ENCODE data around the gene TIMM8A.

TIMM8A gene, protein sequence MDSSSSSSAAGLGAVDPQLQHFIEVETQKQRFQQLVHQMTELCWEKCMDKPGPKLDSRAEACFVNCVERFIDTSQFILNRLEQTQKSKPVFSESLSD

DNA sequence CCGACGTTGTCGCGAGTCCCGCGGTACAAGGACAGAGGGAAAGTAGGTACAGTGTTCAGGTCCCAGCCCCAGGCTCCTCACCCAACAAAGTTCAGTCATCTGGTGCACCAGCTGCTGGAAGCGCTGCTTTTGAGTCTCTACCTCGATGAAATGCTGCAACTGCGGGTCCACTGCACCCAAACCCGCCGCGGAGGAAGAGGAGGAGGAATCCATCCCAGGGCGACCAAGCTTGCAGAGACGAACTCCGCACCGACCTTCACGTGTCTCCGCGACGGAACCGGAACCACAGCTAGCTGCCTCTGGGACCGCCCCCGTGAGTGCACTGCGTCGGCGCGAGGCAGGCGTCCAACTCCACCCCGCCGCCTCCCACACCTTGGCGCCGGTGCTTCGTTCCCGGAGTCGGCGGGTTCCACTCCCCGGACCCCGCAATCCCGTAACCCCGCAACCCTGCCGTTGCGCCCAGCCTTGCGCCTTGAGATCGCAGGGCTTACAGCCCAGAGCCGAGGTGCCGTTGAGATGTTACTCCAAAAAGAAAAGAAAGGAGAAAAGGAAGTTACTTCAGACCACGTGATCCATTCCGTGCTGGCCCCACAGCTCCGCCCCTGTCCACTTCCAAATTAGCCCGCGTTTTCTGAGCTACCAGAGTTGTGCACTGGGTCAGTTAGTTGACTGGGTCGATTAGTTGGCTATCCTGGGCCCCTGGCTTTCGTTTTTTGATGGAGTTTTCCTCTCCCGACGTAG lies at the start of gene TIMM8A:
Gene TIMM8A (minus strand): TSS at position 291 of the 741 bp plus-strand sequence. CDS start 78 bp downstream, at position 213.
- DNase-seq (ENCODE audit: low read depth in 2 of 2, low spot score in 1 of 2), result peak; percentile 48 to 60

DNA sequence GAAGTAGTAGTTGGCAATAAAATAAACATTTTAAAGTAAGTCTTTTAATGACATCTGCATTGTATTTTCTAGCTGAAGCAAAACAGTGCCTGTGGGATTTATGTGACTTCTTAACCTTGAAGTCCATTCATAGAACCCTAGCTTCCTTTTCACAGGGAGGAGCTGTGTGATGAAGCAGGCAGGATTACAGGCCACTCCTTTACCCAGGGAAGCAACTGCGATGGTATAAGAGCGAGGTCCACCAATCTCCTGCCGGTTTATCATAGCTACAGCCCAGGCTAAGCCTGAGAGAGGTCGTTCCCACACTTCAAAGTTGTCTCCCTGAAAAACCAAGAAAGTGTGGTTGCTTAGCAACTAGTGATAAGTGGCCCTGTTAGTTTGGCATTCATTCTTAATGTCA lies 49.2 kb upstream of the TIMM8A start:
- DNase-seq (ENCODE audit: low read depth in 2 of 2, low spot score in 1 of 2), result no peak

DNA sequence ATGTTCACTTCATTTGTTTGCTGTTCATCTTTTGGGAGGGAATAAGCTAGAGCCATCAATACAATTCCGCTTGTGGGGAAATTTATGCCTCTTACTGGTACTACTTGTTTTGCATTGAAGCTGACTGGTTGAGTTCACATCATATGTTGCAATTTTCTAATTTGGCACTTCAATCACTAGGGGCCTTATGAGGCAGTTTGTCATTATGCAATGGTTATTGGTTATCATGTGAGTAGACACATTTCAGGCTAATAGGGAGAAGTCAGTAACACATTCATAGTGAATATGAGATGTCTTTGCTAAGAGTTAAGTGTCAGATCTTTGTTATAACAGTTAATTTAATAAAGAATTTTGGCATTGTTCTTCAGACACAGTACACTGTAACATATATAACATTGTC lies 47.2 kb upstream of the TIMM8A start:
- no peak for DNase-seq (ENCODE audit: low read depth in 2 of 2, low spot score in 1 of 2)

DNA sequence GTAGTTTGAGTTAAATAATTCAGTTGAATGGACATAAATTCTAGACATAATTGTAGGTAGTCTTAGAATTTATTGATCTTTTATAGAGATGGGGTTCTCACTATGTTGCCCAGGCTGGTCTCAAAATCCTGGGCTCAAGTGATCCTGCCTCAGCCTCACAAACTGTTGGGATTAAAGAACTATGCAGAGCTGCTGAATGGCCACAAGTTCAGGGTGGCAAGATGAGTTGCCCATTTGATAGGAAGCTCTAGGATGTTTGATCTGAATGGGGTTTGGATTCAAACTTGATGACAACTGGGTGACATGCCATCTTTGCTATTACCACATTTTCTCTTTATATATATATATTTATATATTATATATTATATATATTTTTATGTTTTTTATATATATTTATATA lies 45.8 kb upstream of the TIMM8A start:
- no peak for DNase-seq (ENCODE audit: low read depth in 2 of 2, low spot score in 1 of 2)

DNA sequence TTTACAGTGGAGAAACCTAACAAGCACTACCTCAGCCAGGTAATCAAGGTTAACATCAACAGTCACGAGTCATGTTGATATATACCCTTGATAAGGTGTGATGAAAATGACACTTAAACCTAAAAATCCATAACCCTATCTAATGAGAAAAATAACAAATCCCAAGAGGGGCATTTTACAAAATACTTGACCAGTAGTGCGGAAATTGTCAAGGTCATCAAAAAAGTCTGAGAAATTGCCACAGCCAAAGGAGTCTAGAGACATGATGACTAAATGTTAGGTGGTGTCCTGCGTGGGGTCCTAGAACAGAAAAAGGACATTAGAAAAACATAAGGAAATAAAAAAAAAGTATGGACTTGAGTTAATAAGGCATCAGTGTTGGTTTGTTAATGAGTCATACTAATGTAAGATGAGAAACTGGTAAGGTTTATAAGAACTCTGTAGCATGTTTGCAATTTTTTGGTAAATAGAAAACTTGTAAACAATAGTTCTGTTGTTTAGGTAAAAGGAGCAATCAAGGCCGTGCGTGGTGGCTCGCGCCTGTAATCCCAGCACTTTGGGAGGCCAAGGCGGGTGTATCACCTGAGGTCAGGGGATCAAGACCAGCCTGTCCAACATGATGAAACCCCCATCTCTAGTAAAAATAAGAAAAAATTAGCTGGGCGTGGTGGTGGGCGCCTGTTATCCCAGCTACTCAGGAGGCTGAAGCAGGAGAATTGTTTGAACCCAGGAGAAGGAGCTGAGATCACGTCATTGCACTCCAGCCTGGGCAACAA lies 45.2 kb upstream of the TIMM8A start:
- no peak for DNase-seq (ENCODE audit: low read depth in 2 of 2, low spot score in 1 of 2)

DNA sequence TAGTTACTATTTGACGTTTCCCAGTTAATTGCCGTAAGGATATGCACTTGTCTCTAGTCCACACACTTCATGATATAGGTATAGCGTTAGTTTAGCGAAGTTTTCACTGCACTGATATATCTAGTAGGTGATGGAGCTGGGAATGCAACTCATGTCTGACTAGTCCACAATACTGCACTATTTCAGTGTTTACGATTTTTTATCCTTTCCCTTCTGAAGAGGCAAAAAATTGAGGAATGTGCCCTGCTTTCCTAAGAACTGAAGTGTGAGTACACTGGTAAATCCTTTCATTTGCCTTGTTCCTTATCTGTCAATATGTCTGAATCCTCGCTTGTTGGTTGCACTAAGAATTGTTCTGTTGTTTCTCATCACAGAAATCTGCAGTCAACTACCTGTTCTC lies 43.3 kb upstream of the TIMM8A start:
- no peak for DNase-seq (ENCODE audit: low read depth in 2 of 2, low spot score in 1 of 2)

DNA sequence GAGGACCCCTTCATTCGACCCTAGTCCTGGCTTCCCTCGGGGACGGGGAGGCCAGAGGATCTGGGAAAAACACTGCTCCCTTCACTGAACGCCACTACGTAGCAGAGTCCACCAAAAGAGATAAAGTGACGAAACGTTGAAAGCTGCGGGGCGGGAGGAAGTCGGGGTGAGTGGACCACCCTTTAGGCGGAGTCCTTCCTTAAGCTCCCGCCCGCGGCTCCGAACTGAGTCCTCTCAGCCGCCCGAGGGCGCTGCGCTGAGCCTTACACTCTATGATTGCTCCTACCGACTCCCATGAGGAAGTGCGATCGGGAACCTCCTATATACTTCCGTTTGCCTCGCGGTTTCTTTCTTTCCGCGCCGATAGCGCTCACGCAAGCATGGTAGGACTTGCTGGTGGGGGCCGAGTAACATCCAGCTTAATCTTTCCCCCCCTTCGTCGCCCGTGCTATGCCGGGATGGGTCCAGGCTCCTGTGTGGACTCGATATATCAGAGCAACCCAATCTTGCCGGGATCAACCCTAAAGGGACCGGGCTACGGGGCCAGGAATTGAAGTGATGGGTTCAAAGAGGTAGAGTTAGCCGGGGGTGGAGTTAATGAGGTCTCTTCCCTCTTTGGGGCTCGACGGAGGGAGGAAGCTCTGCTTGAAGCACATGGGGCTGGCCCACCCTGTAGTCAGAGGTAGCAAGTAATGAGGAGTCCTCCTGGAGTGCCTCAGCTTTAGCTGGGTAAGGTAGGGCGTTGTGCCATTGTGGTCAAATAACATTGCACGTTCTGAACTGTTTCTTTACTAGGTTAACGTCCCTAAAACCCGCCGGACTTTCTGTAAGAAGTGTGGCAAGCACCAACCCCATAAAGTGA lies 42.4 kb upstream of the TIMM8A start, which contains the start of gene RPL36A:
Gene RPL36A (plus strand): TSS at position 348 of the 862 bp plus-strand sequence. CDS start 33 bp downstream, at position 381.
- DNase-seq (ENCODE audit: low read depth in 2 of 2, low spot score in 1 of 2), result peak; percentile 59 to 71

GRCh38 chrX:101388604-101389003 lies 40.1 kb upstream of the TIMM8A start:
- no peak for DNase-seq (ENCODE audit: low read depth in 2 of 2, low spot score in 1 of 2)

GRCh38 chrX:101386542-101386885 lies 38.0 kb upstream of the TIMM8A start:
- no peak for DNase-seq (ENCODE audit: low read depth in 2 of 2, low spot score in 1 of 2)

- DNase-seq (ENCODE audit: low read depth in 2 of 2, low spot score in 1 of 2), result no peak
Observed at GRCh38 chrX:101385795-101386541, 37.4 kb upstream of the TIMM8A start, which contains the start of gene BTK. BTK (minus strand) TSS chrX:101386191; CDS start chrX:101375284, 10,907 bp downstream.

DNA sequence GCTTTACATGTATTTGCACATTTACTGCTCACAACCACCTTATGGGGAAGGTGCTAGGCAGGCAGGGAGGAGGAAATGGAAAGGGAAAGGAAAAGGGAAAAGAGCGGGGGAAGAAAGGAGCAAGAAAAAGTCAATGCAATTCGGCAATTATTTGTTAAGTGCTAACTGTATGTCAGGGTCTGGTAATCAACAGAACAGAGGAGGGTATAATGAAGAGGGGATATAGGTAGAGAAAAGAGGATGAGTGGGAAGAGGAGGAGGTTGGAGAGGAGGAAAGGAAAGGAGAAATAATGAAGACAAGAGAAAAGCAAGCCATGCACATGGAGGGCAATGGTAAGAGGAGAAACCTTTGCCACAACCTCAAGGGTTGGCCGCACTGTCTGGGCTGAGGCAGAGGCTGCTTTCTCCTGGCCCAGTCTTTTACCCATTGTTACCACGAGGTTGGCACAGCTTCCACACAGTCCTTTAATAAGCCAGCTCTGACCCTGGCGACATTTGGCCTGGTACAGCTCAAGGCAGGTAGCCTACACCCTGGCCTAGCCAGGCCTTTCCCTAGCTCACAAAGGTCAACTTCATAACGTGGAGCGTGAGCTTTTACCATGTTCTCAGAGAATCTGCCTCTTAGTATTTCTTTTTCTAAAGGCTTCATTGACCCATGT lies 36.6 kb upstream of the TIMM8A start:
- no peak for DNase-seq (ENCODE audit: low read depth in 2 of 2, low spot score in 1 of 2)

- DNase-seq (ENCODE audit: low read depth in 2 of 2, low spot score in 1 of 2), result no peak
Observed at GRCh38 chrX:101383679-101384205, 35.2 kb upstream of the TIMM8A start.

- DNase-seq (ENCODE audit: low read depth in 2 of 2, low spot score in 1 of 2), result no peak
Observed at GRCh38 chrX:101377547-101377946, 29.0 kb upstream of the TIMM8A start.

GRCh38 chrX:101370888-101371504 lies 22.5 kb upstream of the TIMM8A start:
- no peak for DNase-seq (ENCODE audit: low read depth in 2 of 2, low spot score in 1 of 2)

GRCh38 chrX:101369687-101370086 lies 21.1 kb upstream of the TIMM8A start:
- DNase-seq (ENCODE audit: low read depth in 2 of 2, low spot score in 1 of 2), result no peak

GRCh38 chrX:101368800-101369199 lies 20.3 kb upstream of the TIMM8A start:
- no peak for DNase-seq (ENCODE audit: low read depth in 2 of 2, low spot score in 1 of 2)

GRCh38 chrX:101365301-101365795 lies 16.8 kb upstream of the TIMM8A start:
- no peak for DNase-seq (ENCODE audit: low read depth in 2 of 2, low spot score in 1 of 2)

- DNase-seq (ENCODE audit: low read depth in 2 of 2, low spot score in 1 of 2), result no peak
Observed at GRCh38 chrX:101362757-101363156, 14.2 kb upstream of the TIMM8A start.

GRCh38 chrX:101362116-101362515 lies 13.6 kb upstream of the TIMM8A start:
- no peak for DNase-seq (ENCODE audit: low read depth in 2 of 2, low spot score in 1 of 2)
